Left colon (tissue), 2 donors: ENCODE data around the gene IL17F. TPM values are rescaled to one million over a fixed set of nuclear protein-coding genes. Genes with fewer than 3 reads are reported as not detected.
"Not testable (repeated sequence)": the region's sequence is repeated elsewhere in the genome, so short reads cannot be mapped to it uniquely, and the experiment has no call there.

Experiments
- ATAC-seq: fragments of 200-7000 bp; cut with Tn5 transposase; one replicate; pipeline ENCODE4 v1.9.1; 2020; ENCODE audit warnings: mild to moderate bottlenecking, moderate library complexity
- DNase-seq, 2 donors: peaks; one replicate each; pipeline ENCODE4 v3.0.0-alpha.2; 2020
- intact Hi-C, 2 donors: fragments of 100-400 bp; cut with DNase I in 1 of 2; cut with micrococcal nuclease in 1 of 2; formaldehyde crosslinking; loops; one replicate each; pipeline versions ENCODE4 v1.11.2 to v1.14.0; 2022; cut with DNase I, micrococcal nuclease
- total RNA-seq, 2 donors: library from RNA; stranded (reverse); fragmentation: NEBNext Ultra II Directional; extraction: Animal tissue kit (Norgen Biotek cat#: 25700); gene quantifications; one replicate each; pipeline ENCODE4 v1.2.1, GENCODE V29; 2021
- donor health status: DM: no; HTN: no; CAD: no.
- donor health status: DM: yes; HTN: yes; CAD: no.

IL17F gene
- total RNA-seq, 2 donors from 2014 or later = not detected

DNA sequence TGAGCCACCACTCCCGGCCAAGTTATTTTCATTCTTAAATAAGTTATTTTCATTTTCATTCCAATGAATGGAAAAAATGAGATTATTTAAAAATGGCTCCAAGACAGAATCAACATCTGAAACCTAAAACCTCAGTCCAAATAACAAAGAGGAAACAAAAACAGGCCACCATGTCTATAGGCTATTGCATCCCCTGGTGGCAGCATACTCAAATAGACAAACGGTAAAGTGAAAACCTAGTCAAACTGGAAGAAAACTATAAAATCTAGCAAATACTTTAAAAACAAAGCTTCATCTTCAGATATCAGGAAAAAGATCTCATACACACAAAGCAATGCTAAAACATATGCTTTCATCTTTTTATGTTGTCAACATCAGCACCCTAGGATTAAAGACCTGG is 37.2 kb downstream of the IL17F start:
- intact Hi-C loops = no loop called here
- ATAC-seq (no peak), DNase-seq (no peak)

DNA sequence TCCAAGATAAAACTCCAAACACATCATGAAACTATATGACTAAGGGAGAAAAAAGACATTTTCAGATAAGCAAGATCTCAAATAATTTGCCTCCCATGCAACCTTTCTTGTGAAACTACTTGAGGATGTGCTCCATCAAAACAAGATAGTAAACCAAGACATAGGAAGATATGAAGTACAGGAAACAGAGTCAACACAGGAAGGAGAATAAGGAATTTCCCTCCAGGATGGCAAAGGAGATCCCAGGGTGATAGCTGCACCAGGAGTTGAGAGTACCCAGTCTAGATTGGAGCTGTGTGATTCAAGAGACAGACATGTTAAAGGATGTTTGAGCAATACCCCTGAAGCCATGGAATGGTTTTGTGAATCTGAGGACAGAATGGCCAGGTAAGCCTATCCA is 42.8 kb downstream of the IL17F start:
- intact Hi-C loops = no loop called here
- DNase-seq (no peak), ATAC-seq (no peak)

DNA sequence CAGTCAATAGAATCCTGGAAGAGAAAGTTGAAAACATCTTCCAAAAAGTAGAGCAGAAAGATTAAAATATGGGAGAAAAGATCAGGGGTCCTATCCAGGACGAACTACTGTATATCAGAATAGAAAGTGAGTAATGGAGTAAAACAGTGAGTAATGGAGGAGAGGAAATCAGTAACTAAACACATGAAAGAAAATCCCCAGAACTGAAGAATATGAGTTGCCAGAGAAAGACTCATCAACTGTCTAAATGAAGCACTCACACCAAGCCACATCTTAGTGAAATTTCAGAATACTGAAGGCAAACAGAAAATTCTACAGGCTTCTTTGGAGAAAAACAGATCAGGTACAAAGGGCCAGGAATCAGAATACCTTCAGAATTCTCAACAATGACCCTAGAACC is 43.3 kb downstream of the IL17F start:
- no peak for DNase-seq
- intact Hi-C loops = no loop called here
- no peak for ATAC-seq

DNA sequence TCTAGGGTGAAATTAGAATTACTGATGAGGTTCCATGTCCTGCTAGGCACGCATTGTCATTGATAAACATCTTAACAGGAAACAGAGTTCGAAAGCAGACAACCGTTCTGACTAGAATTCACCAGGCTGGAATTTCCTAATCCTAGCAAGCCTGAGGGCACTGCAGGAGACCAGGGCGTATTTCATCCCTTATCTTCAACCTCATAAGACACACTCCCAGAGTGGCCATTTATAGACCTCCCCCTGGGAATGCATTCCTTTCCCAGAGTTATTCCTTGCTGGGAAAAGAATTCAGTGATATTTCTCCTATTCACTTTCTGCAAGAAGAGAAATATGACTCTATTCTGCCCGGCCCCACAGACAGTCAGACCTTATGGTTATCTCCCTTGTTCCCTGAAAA is 44.2 kb downstream of the IL17F start:
- DNase-seq, ATAC-seq, intact Hi-C loops: not testable (repeated sequence)

DNA sequence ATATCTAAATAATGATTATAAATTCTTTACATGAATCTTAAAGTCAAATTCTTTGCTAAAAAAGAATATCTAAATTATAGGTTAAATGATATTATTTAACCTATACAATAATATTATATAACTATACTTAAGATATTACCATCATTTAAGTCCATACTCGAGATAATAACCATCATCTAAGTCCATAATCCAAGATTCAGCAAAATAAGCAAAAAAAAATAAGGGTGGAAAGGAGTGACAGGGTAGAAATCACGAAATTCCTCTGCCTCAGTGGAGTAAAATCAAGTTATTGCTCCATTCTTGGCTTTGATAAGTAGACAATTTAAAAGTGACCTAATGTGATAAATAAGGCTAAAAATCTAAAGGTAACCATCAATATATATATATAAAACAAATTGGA is 48.4 kb downstream of the IL17F start:
- ATAC-seq = no peak
- intact Hi-C loops = no loop called here
- DNase-seq = no peak

DNA sequence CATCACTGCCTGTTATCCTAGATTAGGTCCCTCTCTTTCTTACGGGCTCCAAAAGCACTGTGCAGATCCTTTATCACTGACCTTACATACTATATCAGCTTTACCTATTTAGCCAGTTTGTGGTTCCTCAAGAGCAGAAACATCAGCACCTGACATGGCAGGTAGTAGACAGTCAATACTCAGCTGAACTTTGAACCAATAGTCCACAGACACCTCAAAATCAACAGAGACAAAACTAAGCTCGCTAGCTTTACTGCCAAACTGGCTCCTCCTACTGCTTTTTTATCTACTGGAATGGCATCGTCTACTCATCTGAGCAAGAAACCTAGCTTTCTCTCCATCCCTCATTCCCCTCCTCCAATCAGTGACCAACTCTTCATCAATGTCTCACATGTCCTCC is 52.5 kb downstream of the IL17F start:
- intact Hi-C loops = no loop called here
- DNase-seq = no peak
- no peak for ATAC-seq

DNA sequence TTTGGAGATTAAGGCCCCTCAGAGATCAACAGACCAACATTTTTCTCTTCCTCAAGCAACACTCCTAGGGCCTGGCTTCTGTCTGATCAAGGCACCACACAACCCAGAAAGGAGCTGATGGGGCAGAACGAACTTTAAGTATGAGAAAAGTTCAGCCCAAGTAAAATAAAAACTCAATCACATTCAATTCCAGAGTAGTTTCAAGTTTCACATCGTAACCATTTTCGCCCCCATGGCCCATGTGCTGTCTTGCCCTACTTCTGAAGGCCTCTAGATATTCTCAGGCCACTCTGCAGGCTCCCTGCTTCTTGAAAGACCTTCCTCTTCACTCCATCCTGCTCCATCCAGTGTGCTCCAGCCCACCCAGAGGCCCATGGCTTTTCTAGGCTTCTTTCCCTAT is 53.9 kb downstream of the IL17F start:
- DNase-seq (no peak), ATAC-seq (no peak)
- intact Hi-C loops = no loop called here

DNA sequence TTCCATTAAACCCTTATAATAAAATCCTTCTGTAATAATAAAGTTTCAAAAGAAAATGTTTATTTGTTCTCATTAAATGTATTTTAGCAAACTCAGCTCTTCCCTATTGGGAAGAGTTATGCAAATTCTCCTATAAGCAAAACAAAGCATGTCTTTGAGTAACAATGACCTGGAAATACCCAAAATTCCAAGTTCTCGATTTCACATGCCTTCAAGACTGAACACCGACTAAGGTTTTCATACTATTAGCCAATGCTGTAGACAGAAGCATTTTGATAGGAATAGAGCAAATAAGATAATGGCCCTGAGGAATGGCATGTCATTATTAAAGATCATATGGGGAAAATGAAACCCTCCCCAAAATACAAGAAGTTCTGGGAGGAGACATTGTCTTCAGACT is 54.3 kb downstream of the IL17F start:
- DNase-seq (no peak), ATAC-seq (no peak)
- intact Hi-C loops = no loop called here

DNA sequence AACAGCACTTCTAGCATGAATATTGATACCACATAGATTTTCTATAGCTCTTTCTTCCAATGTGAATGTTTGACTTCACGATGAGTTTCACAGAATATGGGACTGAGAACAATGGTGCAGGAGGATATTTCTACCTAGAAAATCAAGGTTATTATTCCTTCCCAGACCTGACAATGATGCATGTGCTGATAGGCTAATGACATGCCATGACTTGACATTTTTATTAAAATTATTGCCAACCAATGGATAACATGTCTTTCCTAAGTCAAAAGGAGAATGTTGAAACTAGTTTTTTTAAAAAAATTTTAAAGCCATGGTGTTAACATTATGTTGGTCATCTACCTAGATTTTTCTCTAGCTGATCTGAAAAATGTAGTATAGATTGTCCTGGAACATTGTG is 57.2 kb downstream of the IL17F start:
- ATAC-seq = no peak
- DNase-seq = no peak
- intact Hi-C loops = no loop called here

Other genes with a start within 250 kb of the IL17F start
- gene PKHD1, start 156.9 kb downstream of the IL17F start, total RNA-seq = under 1 TPM; 0.12 to 0.20 TPM
- not detected for gene IL17A, start 58.1 kb downstream of the IL17F start, total RNA-seq
- 10 to 100 TPM; 22.5 to 33.2 TPM for gene MCM3, start 40.2 kb upstream of the IL17F start, total RNA-seq
- 100 to 1,000 TPM; 152 to 158 TPM for gene PAQR8, start 117.7 kb upstream of the IL17F start, total RNA-seq
- gene EFHC1, start 175.8 kb upstream of the IL17F start, total RNA-seq = 10 to 100 TPM; 11.1 to 13.8 TPM